ENCODE results near the gene BOC.

GRCh38 chr3:113240841-113241240, 29.5 kb downstream of the BOC start:
- TF ChIP-seq CTCF (IDR thresholded peaks at IDR 0.05; ENCODE audit: insufficient read depth, low read depth, low read length) (no peak), EZH2 (IDR thresholded peaks at IDR 0.05; ENCODE audit: insufficient read depth, low read length) (no peak)
